DMS 273 (cell line): ENCODE data around the gene FNDC3A.
"Not testable (repeated sequence)": the region's sequence is repeated elsewhere in the genome, so short reads cannot be mapped to it uniquely, and the experiment has no call there.

ENCODE experiments used
- DNase-seq: peaks from one replicate; lab custom pipeline; 2025; ENCODE audit not compliant: unreplicated experiment; lab: John Stamatoyannopoulos, UW

FNDC3A gene

DNA sequence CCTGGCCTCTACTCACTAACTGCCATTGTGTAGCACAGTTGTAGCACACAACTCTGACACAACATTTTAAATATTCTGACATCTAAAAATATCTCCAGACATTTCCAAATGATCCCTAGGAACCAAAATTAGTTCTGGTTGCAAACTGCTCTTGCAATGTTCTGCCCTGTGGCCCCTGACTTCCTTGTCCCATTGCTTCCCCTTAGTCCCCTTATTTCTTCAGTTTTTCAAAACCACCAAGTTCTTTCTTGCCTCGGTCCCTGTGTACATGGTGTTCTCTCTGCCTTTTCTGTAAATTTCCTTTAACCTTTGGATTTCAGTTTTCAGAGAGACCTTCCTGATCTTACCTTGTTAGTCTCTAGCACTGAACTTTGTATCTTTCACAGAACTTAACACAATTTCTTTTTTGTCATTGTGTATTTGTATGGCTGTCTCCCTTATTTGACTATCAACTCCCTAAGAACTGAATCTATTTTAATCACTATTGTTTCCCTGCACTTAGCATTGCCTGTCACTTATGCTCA, 156.8 kb downstream of the FNDC3A start:
- DNase-seq: no peak

DNA sequence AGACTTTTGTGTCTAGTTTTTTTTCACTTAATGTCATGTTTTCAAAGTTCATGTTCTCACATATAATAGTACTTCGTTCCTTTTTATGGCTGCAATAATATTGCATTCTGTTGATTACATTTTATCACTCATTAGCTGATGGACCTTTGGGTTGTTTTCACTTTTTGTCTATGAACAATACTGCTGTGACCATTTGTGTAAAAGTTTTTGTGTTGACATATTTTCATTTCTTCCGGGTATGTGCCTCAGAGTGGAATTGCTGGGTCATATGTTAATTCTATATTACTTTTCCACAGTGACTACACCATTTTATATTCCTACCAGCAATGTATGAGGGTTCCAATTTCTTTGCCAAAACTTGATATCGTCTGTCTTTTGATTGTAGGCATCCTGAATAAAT, 158.6 kb downstream of the FNDC3A start:
- no peak for DNase-seq

DNA sequence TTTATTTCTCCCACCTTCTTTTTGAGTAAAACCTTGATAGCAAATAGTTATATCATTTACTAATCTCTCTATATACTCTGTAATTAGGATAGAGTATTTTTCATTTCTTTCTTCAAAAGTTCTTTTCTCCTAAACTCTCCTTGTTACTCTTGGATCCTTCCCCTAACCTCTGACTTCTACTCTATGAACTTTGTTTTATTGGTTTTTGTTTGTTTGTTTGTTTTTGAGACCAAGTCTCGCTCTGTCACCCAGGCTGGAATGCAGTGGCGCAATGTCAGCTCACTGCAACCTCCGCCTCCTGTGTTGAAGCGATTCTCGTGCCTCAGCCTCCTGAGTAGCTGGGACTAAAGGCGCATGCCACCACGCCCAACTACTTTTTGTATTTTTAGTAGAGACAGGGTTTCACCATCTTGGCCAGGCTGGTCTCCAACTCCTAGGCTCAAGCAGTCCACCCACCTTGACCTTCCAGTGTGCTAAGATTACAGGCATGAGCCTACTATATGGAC, 161.5 kb downstream of the FNDC3A start:
- DNase-seq: not testable (repeated sequence)

DNA sequence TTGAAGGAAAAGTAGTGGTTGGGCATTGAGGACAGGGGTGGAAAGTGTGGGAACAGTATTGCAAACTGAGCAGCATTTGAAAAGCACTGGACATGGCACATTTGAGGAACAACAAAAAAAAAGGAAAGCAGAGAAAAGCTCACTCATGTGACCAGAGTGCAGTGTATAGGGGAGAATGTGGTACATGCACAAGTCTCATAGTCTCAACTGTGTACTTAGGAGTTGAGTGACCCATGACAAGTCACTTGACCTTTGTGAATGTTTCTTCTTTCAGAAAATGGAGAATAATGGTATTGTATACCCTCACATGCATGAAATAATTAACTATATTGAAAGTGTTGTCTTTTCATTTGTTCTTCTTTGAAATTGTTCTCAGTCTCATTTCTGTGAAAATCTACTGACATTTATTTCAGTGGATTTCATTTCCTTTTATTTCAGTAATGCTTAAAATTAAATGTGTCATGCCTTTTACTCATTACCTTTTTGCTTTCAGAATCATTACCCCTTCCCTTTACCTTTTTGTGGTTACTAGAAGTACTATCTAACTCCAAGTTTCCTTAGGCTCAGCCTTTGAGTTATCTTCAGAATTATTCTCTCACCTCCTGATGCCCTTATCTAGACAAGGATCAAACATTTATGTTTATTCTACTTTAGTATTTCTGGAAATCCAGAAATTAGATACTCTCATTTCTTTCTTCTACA, 165.3 kb downstream of the FNDC3A start:
- DNase-seq: no peak

DNA sequence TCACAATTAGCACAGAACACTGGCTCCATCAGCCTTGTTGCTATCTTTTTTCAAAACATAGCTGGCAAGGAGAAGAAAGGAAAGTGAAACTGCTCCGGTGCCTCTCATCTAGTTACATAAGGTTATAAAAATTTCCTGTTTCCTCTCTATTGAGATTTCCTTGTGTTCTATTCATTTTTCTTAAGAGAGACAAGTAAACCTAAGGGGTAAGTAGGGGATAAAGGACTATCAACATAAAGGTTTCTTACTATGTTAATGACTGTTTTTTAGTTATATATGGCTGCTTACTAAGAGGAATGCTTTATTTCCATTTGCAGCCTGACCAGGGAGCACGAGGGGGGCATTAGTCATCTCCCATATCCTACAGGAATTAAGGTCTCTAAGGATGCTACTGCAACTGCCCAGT, 171.2 kb downstream of the FNDC3A start:
- no peak for DNase-seq

DNA sequence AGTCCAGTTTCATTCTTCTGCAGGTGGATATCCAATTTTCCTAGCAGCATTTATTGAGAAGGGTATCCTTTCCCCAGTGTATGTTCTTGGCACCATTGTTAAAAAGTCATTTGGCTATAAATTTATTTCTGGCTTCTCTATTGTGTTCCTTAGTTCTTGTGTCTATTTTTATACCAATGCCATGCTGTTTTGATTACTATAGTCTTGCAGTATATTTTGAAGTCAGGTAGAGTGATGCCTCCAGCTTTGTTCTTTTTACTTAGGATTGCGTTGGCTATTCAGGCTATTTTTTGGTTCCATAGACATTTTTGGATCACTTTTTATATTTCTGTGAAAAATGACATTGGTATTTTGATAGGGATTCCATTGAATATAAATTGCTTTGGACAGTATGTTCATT, 172.7 kb downstream of the FNDC3A start:
- no peak for DNase-seq

DNA sequence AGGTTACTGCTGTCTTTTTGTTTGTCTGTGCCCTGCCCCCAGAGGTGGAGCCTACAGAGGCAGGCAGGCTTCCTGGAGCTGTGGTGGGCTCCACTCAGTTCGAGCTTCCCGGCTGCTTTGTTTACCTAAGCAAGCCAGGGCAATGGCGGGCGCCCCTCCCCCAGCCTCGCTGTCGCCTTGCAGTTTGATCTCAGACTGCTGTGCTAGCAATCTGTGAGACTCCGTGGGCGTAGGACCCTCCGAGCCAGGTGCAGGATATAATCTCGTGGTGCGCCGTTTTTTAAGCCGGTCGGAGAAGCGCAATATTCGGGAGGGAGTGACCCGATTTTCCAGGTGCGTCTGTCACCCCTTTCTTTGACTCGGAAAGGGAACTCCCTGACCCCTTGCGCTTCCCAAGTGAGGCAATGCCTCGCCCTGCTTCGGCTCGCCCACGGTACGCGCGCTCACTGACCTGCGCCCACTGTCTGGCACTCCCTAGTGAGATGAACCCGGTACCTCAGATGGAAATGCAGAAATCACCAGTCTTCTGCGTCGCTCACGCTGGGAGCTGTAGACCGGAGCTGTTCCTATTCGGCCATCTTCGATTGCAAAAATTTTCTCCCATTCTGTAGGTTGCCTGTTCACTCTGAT, 182.4 kb downstream of the FNDC3A start:
- not testable (repeated sequence) for DNase-seq

DNA sequence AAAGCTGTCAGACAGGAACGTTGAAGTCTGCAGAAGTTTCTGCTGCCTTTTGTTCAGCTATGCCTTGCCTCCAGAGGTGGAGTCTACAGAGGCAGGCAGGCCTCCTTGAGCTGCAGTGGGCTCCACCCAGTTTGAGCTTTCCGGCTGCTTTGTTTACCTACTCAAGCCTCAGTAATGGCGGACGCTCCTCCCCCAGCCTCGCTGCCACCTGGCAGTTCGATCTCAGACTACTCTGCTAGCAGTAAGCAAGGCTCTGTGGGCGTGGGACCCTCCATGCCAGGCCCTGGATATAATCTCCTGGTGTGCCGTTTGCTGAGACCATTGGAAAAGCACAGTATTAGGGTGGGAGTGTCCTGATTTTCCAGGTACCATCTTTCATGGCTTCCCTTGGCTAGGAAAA, 187.4 kb downstream of the FNDC3A start:
- DNase-seq: not testable (repeated sequence)

DNA sequence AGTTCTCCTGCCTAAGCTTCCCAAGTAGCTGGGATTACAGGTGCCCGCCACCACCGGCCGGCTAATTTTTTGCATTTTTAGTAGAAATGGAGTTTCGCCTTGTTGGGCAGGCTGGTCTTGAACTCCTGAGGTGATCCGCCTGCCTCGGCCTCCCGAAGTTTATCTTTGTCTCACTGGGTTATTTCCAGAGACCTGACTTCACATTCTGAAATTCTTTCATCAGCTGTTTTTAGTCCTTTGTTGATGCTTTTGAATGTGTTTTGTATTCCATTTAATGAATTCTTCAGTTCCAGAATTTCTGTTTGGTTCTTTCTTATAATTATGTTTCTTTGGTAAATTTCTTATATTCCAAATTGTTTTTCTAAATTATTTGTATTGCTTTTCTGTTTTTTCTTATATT, 189.0 kb downstream of the FNDC3A start:
- no peak for DNase-seq

DNA sequence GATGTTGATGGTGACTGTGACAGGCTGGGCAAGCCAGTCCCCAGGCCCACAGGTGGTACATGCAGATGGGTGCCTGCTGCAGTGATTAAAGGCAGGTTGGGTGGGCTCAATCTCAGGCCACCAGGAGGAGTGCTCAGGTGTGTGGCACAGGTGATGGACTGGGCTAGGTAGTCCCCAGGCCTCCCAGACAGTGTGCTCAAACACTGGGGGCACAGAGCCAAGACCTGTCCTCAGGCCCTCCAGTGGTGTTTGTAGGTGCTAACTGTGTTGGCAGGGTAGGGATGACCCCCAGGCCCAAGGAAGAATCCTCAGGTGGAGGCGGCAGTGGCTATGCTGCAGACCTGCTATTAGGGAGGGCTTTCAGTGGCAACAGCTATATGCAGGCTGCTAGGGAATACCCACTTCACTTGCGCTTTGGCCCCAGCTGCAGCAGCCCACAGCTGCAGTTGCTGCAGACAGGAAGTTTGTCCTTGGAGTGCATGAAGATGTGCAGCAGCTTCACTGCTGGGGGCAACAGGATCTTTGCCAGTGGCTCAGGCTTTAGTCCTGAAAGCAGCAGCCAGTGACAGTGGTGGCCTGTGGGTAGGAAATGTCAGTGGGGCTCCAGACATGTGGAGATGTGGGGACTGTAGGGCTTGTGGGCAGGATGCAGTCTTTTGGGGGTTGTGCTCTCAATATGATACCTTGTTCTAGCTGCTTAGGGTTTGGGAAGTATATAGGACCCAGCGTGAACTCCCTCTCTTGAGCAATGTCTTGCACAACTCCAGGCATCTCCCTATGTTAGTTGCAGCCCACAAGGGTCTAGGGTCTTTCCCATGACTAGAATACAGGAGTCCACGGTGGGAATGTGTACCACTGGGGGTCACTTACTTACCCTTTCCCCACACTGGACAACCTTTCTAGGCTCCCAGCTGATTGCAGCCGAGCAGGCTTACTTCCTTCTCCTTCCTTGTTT, 190.4 kb downstream of the FNDC3A start:
- no peak for DNase-seq

DNA sequence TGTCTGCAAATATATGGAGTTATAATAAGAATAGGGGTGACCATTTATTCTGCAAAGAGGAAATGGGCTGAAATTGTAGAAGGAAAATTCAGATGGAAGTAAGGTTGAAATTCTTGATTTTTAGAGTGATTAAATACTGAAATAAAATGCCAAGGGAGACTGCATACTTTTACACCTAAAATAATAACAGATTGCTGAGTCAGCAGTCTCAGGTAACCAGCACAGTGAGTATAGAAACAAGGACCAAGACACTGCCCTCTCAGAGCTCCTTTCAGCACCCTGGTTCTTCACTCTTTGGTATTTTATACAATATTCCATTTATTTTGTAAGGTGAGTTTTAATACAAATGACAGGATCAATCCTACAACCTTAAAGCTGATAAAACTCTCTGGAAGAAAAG, 195.6 kb downstream of the FNDC3A start:
- no peak for DNase-seq

DNA sequence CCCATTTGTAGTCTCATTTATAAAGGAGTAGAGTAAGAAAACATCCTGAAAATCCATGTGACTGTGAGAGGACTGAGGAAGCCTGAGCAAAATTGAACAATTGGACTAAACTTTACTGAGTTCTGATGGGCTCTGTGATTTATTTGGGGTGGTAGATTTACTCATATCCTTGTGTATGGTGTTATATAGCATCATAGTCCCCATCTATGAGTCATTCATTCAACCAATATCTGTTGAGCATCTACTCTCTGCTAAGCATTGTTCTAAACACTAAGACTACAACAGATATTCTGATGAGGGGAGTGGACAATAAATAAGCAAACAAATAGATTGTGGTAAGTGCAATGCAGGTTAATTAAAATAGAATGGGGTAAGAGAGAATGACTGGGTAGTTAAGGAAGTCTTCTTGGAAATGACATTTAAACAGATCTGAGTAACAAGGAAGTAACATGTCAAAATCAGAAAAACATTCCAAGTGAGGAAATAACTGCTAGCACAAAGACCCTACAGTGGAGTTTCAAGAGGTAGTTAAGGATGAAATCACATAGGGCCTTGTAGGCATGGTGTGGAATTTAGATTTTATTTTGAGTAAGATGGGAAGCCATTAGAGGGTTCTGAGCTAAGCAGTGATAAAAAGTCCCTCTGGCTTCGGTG, 208.1 kb downstream of the FNDC3A start:
- no peak for DNase-seq

DNA sequence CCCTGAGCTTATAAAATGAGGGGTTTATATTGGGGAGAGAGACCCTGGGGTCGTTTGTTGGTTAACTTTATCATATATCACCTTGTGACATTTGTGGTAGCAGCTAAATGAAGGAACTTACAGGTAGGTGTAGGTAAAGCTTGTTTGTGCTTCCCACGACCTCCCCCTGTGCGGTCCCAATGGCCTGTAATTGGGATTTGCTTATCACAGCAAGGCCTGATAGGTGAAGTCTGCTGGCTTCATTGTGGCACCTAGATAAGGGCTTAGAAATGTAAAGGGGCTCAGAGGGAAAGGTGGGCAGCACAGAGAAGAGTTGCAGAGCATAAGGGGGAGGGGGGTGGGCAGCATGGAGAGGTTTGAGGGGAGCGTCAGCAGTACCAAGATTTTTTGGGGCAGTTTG, 208.9 kb downstream of the FNDC3A start:
- DNase-seq: no peak

DNA sequence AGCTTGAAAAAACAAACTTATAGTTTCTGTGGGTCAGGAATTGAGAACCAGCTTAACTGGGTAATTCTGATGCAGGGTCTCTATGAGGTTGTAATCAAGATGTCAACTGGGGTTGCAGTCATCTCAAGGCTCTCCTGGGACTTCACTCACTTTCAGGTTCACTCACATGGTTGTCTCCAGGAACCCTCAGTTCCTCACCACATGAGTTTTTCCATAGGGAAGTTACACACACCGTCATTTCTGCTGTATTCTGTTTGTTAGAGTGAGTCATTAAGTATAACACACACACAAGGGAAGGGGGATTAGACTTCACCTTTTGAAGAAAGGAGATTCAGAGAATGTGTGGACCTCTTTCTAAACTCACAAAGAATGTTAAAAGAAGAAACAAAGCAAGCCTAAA, 209.6 kb downstream of the FNDC3A start:
- DNase-seq: no peak

DNA sequence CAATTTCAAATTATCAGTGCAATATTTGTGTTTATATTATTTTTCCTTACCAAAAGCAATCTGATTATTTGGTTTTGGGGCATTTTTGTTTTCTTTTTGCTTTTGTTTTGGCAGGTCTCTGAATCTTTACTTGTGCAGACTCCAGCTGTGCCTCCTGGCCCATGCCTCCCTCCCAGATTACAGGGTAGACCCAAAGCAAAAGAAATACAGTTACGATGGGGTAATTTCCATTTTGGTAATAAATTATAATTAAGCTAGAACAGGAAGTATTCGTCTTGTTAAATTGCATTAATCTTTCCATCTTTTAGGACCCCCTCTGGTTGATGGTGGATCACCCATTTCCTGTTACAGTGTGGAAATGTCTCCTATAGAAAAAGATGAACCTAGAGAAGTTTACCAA, 215.2 kb downstream of the FNDC3A start:
- DNase-seq: no peak

DNA sequence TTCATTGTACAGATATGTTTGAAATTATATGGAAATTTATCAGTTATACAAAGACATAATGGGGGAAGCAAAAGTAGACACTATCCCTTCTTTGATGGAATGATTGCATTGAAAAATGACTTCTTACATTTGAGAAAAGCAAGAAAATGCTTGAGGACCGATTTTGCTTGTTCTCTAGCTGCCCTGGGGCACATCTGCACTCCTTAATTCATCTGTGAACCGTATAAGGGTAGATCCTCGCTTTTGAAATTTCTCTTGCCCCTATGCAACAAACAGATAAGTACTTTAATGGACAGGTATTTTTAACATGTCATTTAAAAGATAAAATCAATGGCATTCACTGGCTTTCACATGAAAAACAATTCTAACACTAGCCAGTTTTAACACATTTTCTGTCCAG, 230.9 kb downstream of the FNDC3A start:
- DNase-seq: no peak

DNA sequence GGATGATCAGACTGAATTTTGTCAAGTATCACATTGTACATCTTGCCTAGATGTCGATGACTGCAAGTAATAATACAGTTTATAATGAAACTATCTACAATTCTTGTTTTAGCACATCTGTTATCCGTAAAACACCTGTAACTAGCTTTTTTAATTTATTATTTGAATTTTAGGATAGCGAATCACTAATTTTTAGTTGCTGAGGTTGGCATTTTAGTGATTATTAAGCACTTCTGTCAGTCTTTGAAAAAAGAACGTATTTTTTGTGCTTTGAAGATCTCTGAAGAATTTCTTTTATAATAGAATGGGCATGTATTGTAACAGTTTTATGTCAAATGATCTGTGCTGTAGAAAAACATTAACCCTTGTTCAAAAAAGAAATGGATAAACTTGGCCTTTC, 232.9 kb downstream of the FNDC3A start:
- no peak for DNase-seq

DNA sequence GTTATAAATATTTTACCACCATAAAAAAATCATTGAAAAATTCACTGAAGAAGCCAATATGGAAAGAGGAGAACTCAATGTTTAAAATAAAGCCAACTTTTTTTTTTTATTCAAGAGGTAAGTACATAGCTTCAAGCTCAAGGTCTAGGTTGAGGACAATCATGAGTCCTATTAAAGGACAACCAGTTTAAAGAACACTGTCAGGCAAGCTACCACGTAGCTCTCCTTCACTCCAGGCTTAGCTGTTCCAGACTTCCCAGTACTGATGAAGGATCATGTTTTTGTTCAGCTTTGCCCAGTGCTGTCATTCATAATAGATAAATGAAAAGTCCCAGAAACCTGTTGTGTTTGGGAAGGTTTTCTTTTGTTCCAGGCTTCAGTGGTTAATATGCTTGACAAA, 234.4 kb downstream of the FNDC3A start:
- DNase-seq: no peak

DNA sequence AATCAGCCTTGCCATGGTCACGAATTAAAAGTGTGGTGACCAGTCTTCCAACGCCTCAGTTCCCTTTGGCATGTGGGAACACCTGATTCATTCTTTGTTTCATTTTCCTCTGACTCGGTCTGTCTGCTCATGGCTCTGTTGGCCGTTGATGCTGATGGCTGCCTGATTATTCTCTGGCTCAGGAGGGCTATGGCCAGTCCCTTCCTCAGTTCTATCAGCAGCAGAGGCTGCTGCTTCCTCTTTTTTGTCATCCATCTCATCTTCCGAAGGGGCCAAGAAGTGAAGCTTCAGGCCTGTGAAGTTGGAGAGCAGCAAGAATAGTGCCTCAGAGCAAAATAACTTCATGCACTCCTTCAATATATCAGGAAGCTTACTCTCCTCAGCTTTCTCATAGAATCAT, 235.0 kb downstream of the FNDC3A start:
- DNase-seq: no peak

DNA sequence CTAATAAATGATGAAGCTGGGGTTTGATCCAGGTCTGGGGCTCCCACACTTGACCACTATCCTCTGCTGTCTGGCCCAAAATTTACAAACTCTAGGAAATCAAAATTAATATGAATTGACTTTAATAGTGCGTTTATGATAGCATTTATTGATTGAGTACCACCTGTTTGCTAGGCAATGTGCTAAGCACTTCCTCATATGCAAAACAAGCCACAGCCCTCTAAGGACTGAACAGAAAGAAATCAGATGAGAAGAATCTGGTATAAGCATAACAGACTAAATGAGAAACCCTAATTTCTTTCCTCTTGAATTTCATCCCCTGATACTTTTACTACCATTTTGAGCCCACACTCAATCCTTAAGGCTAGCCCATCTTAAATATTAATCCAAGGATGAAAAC, 237.8 kb downstream of the FNDC3A start:
- no peak for DNase-seq
